NCI-H345 treated with DMSO at 0.1 percent for 48 hours (cell line): ENCODE data around the gene RELN.

Experiments
- DNase-seq: peaks from one replicate; lab custom pipeline; 2025; ENCODE audit not compliant: unreplicated experiment; lab: John Stamatoyannopoulos, UW

RELN gene

DNA sequence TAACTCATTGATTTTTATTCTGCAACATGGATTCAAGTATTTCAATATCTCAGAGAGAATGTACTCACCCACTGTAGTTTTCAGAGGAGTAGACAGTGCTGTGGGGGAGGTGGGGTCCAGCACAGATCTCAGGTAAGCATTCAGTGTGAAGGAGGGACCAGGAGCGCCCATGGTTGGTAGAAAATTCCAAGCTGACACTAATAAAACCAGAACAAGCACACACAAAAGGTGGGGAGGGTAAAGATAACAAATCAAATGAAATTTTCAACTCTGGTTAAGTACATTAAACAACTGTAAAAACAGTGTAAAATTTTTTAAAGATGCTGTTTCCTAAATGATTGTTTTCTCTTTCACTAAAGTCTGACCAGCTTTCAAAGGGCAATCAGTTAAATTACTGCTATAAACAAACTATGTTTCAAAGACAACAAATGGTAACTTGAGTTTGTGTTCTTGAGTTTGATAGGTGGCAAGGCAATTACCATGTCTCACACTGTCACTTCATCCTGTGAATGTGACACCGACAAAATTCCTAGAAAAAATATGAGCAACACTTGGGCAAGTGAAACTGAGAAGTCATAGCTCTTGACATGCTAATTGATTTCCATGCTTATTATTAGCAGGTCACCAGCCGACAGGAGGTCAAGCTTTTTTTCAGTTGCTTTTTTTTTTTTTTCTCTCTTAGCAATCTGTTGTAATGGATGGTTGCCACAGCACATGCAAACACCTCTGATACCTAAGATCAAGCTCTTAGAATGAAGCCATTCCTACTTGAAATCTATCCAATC, 337.7 kb downstream of the RELN start:
- no peak for DNase-seq

DNA sequence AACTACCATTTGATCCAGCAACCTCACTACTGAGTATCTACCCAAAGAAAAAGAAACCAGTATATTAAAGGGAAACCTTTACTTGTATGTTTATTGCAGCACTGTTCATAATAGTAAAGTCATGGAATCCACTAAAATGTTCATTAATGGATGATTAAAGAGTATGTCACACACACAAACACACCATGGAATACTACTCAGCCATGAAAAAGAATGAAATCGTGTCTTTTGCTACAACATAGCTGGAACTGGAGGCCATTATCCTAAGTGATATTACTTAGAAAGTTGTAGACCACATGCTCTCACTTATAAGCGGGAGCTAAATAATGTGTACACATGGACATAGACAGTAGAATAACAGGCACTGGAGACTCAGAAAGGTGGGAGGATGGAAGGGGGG, 340.4 kb downstream of the RELN start:
- no peak for DNase-seq

DNA sequence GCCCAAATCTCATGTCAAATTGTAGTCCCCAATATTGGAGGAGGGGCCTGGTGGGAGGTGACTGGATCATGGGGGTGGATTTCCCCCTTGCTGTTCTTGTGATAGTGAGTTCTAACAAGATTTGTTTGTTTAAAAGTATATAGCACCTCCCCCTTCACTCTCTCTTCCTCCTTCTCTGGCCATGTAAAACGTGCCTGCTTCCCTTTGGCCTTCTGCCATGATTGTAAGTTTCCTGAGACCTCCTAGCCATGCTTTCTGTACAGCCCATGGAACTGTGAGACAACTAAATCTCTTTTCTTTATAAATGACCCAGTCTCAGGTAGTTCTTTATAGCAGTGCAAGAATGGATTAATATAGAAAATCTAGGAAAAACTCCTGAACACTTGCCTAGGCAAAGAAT, 341.3 kb downstream of the RELN start:
- DNase-seq: no peak

DNA sequence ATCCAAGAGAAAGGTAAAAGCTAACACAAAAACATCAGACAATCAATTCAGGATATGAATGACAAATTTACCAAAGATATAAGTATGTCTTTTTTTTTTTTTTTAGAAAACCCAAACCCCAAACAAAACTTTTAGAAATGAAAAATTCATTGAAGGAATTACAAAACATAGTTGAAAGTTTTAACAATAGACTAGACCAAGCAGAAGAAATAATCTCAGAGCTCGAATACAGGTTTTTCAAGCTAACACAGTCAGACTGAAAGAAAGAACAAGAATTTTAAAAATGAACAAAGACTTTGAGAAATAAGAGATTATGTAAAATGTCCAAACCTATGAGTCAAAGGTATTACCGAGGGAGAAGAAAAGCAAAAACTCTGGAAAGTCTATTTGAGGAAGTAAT, 345.1 kb downstream of the RELN start:
- DNase-seq: no peak

DNA sequence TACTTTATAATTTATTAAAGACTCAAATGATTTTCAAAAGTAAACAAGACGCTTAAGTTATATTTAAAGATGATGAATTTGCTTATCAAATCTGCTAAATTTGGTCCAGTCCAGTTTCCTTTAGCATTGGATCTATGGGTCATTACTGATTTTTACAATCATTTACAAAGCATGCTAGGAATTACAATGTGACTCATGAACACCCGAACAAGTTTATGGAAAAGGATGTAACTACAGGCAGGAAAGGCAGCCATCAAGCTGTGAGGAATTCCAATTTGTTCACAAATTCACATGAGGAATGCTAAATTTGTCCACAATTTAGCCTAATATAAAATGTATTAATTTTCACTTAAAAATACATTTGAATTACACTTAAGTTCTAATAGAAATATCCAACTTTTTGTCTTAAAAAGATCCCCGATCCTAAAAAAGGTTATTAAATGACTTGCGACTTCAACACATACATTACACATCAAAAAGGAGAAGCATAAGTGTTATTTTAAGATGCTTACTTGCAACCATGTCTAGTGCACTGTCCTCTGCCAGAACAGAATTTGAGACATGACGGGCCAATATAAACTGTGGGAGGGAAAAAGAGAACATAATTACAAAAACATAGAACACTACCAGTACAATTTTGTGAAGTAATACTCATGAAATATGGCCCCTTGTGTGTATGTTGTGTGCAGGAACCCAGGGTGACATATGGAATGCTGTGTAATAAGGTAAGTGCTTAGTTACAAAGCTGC, 349.3 kb downstream of the RELN start:
- DNase-seq: no peak

DNA sequence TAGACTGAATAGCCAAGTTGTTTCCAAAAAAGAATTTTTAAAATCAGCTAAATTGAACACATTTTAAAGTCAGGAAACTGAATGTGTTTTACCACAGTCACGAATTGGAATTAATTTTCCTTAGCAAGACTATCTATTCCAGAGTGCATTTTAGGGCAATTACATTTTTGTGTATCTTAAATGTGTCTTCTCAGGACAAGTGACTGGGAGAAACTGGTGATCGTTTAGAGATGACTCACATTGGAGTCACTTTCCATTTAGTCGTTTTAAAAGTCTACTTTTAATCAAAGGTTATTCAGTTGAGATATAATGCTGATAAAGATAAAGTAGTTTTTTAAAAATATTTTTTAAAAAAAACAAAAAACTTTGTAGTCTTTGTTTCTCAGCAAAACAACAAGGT, 351.7 kb downstream of the RELN start:
- DNase-seq: no peak

DNA sequence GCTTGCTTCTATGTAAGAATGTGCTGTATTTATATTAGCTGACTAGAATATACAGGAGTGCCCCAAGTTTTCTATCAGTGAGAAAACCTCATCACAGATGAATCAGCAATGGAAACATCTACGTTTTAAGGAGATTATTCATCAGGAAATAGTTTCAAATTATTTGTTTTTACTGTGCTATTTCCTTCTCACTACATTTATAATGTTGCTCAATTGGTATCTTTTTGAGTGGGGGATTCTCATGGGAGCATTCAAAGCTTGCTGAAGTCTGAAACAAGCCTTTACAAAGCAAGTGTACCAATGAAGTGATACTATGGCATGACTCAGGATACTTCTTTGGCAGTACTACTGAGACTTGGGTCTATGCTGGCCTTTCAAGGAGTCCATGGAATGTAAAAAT, 352.4 kb downstream of the RELN start:
- no peak for DNase-seq

DNA sequence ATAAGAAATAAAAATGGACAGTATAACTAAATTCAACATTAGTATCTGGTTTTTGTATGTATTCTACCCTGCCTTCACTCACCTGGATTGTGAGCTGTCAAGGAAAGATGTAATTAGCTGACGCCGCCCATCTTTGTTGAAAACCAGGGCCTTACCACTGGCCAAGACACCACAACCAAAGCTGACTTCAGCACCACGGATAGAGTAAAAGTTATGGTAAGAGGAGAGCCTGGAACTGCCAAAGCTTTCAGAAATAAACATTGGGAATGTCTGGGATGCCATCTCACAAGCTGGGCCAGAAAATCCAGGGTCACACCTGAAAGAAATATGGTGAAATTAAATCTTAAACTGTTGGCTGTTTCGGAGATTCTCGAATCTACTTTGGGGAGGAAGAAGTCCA, 353.3 kb downstream of the RELN start:
- DNase-seq: no peak

DNA sequence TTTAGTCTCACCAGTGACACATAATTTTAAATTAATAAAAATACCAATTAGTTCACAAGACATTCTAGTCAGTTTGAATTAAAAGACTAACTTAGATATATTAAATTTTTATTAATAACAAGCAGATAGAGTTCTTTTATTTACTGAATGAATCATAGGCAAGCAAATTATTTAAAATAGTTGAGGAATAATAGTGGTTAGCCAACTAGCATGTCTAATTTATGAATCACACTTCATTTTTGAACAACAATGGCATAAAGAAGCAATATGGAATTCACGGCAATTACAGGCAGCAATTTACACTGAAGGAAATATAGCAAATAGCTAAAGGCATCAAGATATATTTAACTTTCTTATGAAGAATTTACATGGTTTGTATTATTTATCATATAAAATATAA, 356.5 kb downstream of the RELN start:
- no peak for DNase-seq

DNA sequence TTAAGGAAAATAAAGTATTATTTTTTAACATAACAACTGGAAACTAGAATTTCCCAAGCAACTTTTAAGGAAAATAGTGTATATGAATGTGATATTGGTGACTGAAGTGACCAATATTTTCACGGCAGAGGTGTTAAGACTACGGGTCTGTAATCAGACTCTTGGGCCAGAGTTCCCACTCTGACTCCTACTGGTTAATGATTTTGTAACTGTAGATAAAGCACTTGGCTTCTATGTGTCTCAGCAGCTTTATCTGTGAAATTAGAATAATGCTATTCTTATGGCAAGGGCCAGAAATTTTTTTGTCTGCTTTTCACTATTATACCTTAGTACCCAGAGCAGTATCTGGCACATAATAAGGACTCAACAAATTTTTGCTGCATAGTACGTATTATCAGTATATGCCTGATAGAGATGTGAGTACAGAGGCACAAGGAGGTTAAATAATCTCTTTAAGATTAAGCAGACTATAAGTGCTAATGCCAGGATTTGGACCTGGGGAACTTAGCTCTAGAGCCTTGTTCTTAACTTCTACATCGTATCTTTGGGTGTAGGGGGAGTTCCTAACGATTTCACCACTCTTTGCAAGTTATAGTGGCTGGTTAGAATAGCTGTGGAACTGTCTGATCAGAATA, 357.3 kb downstream of the RELN start:
- no peak for DNase-seq

DNA sequence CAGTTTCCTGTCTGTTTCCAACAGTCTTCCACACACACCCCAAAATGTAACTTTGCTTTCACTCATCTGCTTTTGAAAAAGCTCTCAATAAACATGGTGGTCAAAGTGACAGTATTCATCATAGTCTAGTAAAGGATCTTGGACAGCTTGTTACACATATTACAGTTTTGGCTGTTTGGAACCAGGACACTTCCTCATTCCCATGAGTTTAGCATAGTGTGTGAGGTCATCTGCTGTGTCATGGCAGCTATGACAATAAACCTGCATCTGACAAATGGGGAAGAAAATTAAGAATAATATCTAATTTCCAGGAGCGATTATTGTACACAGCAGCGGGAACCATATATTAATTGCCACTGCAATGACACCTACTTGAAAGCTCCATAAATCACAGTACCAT, 359.1 kb downstream of the RELN start:
- no peak for DNase-seq

DNA sequence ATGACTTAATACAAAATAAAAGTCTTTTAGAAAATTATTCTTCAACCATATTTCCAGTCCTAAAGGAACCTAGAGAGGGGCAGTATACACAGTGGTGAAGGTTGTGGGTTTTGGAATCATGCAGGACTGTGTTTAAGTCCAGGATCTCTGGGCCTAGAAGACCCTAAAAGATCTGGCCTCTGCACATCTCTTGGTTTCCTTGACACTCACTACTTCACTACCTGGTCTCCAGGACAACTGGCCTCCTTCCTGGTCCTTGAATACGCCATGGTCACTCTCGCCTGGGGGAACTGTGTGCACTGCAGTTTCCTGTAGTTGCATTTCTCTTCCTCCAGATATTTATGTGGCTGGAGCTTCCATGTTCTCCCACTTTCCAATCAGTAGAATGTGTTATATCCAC, 360.7 kb downstream of the RELN start:
- no peak for DNase-seq

DNA sequence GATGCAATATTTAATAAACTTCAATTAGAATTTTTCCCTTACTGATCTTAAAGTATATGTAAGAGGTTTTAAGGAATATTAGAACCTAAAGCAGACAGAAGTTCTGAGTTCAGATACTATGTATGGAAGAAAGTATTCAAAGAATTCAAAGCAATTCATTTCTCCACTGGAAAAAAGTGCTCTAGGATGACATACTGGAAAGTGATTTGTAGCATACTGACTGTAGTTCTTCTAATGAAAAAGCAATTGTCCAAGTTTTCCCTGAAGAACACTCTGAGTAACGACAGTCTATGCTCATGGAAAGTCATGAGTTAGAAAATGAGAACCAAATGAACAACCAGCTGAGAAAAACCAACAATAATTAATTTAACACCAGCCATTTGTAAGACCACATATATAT, 362.7 kb downstream of the RELN start:
- DNase-seq: no peak

DNA sequence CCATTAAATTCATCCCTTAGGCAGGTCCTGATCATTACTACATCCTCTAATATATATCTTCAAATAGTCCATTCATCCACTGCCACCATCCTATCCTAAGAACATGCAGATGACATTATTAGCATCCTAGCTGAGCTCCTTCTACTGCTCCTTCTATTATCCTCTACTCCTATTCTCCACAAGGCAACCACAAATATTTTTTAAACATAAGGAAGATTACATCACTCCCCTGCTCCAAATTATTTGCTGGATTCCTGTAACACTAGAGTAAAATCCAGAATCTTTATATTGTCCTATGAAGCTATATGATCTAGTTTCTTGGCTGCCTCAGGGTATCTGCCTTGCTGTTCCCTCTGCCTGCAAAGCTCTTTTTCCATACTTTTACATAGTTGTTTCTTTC, 367.2 kb downstream of the RELN start:
- no peak for DNase-seq

DNA sequence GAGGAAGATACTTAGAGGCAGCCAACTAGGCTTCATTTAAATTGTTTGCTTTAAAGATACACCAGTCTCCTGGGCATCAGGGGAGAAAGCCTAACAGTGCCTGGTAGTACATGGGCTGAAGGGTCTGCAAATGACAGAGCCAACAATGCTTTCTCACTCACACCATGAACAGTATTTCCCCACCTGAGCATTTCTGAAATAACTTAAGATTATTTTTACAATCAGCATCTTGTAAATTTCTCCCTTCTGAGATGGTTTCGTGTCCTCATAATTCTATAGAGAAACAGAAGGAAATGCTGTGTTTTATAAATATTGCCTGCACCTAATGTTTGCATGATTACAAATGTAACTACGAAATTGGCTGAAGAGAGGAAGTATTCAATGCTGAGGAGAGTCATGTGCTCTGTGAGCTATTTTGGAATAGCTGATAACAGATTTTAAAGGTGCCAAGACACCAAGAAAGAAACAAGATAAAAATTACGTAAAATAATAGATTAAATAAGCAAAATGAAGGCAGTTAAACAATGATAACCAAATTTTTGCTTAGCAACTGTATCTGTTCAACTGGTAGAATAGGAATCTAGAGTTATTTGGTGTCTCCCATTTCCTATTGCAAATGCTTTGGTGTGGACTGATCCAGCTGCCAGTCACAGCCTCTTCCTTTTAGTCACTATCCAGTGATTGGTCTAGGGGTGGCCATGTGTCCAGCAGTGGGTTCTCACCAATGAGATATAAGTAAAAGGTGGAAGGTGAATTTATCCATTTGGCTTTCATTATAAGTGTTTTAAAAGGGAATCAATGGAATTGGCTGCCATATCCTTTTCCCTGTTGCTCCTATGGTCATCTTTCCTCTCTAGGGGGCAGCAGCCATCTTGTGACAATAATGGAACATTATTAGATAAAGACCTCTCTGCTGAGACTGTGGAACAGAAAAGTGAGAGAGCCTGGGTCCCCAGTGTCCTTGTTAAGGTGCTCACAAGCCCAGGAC, 375.5 kb downstream of the RELN start:
- no peak for DNase-seq

DNA sequence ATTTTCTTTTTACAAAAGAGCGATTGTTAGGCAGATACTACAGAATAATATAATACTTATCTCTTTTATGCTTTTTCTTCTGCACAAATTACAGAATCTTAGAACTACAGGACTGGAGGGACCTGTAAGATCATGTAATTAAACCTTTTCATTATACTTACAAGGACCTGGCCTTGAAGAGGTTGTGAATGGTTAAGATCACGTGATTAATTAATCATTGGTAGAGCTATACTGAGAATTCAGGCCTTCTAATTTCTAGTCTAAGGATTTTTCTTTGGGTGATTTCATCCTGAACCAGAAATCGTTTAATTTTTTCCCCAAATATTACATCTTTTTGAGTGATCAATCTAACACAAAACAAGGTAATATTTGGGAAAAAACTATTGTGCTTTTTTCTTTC, 379.7 kb downstream of the RELN start:
- no peak for DNase-seq

DNA sequence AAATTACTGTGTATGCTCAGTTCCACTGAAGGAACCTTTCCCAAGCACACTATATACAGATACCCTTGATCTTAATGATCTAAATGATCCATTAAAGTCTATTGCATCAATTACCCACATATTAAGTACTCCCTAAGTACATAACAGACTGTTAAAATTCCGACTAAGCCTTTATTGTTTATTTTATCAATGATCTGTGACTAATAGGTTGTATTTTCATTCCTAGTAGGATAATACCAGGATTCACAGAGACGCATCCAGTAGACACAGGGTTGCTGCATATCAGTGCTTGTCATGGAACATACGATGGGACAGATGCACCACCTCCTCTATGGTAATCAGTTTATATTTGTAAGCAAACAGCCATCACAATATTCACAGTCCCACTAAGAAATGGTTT, 383.8 kb downstream of the RELN start:
- no peak for DNase-seq

DNA sequence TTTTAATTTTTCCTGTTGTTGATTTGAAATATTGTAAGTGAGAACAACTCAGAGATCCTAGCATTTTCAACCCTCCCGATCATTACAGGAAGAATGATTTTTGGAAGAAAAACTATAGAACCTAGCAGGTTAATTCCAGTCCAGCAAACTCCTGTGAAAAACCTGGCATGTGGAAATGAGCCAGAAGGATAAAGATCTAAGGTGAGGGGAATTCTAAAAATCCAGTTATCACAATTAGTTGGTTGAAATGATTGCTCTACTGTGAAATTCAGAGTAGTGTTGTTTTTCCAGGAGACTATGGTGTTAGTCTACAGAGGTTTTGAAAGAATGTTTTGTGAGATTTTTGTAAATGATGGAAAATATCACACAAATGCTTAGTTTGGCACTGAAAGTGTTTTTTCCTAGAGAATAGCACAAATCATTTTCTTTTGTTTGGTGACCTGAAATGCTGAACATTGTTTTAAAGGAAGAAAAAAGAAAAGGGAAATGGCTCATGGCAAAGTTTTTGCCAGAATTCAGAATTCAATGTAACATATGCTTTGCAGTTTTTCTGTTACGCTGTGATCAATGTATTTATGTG, 391.0 kb downstream of the RELN start:
- DNase-seq: no peak

DNA sequence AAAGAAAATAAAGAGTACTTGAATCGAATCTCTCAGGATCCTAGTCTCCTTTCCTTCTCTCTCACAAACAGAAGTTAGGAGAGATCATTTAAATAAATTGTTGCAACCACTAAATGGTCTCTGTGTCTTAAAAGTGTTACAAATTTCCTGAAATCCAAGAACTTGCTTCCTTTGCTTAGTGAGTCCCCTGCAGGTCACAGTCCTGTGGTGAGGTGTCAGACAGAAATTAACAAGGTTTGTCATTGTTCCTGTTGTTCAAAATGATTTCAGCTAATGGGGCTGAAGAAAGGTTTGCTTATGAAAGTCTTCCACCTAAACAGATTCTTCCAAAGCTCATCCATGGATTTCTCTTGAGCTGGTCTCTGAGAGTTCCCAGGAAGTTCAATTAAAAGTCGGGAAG, 391.9 kb downstream of the RELN start:
- no peak for DNase-seq

DNA sequence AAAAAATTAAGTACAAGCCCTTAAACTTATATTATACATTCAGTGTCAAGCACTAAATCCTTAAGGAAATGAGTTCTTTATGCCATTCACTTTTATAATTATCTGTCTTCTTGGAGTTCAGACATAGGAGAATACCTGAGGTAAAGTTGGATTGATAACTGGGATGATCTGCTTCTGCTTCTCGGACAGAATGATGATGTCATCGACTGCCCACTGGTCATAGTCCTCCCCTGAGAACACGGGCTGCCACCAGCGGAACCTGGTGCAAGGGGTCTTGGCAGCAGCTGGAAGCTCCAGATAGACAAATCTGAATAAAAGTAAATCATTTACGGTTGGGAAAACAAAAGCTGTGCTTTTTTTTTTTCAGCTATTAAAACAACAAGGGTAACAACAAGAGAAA, 395.3 kb downstream of the RELN start:
- DNase-seq: no peak

DNA sequence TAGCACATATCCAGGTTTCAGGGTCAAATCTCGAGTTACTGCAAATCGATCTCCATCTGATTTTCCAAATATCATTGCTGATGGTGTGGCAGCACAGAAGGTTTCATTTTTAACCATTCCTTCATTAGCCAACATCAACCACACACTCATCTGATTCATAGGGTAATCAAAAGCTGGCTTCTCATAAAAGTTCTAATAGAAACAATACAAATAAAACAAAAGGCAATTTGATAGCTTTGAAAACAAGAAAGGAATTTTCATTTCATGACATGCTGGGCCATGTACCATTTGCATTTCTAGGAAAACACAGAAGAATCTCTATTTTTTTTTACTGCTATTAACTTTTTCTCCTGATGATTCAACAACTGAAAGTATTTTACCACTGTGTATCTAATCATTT, 395.8 kb downstream of the RELN start:
- no peak for DNase-seq
